NCI-H1694 treated with DMSO at 0.1 percent for 48 hours (cell line): ENCODE data around the gene ADGRG3.
A peak's percentile ranks its signal among the peaks of the same experiment; 100 is the strongest.
"Not testable (repeated sequence)": the region's sequence is repeated elsewhere in the genome, so short reads cannot be mapped to it uniquely, and the experiment has no call there.

Experiments
- DNase-seq: peaks from one replicate; lab custom pipeline; 2025; lab: John Stamatoyannopoulos, UW

ADGRG3 gene

DNA sequence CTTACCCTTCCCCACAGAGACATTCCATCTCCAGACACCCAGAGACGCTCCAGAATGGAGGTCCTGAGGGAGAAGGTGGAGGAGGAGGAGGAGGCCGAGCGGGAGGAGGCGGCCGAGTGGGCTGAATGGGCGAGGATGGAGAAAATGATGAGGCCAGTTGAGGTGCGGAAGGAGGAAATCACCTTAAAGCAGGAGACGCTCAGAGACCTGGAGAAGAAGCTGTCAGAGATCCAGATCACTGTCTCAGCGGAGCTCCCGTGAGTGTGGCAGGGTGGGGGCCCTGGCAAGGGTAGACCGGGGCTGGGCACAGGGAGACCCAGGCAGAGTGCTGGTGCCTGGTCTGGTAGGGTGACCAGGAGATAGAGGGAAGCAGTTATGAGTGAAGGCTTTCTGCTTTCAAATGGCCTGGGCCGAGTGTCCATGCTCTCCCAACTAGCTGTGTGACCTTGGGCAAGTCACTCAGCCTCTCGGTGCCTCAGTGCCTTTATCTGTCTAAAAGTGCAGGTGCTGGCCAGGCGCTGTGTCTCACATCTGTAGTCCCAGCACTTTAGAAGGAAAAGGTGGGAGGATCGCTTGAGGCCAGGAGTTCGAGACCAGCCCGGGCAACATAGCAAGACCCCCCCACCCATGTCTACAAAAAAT lies 29.9 kb downstream of the ADGRG3 start:
- no peak for DNase-seq

DNA sequence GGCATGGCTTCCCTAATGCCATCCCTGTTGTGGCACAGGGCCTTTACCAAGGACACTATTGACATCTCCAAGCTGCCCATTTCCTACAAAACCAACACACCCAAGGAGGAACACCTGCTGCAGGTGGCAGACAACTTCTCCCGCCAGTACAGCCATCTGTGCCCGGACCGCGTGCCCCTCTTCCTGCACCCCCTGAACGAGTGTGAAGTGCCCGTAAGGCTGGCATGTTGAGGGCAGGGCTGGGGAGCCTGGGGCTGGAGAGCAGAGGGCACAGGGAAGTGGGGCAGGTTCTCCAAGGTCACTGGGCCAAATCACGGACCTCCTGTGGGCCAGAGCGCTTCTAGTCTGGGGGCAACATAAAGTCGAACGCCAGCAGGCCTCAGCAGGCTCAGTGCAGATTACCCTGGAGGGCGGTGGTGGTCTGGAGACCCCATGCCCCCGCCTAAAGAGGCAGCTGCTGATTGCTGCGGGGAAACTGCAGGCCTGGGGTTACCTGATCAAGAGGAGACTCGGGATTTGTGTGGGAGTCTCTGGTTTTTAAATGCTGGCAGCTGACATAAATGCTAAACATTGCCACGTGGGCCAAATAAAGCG lies 30.8 kb downstream of the ADGRG3 start:
- DNase-seq: no peak

DNA sequence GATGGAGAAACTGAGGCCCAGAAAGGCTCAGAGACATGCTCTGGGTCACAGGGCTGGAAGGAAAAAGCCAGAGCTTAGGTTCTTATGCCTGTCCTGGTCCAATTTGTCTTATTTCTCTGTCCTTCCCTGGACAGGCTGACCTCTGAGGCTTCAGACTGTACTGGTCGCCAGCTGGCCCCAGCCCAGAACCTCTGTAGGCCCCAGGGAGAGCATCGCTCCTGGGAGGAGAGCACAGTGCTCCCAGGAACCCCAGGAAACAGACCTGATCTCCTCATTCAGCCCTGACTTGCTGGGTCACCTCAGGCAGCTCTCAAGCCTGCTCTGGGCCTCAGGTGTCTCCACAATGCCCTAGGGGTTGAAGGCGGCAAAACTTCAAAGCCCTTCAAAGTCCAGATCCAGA lies 31.4 kb downstream of the ADGRG3 start:
- no peak for DNase-seq

DNA sequence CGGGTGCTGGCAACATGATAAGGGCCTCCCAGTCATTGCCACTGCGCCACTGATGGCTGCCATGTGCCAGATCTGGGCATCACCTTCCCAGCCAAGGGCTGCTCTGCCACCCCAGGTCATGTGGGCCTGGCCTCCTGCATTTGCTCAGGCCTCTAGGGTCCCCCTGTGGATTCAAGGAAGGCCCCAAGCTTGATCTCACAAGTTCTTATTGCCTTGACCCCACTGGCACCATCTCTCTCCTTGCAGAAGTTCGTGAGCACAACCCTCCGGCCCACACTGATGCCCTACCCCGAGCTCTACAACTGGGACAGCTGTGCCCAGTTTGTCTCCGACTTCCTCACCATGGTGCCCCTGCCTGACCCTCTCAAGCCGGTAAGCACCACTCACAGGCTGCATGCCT lies 31.8 kb downstream of the ADGRG3 start:
- no peak for DNase-seq

DNA sequence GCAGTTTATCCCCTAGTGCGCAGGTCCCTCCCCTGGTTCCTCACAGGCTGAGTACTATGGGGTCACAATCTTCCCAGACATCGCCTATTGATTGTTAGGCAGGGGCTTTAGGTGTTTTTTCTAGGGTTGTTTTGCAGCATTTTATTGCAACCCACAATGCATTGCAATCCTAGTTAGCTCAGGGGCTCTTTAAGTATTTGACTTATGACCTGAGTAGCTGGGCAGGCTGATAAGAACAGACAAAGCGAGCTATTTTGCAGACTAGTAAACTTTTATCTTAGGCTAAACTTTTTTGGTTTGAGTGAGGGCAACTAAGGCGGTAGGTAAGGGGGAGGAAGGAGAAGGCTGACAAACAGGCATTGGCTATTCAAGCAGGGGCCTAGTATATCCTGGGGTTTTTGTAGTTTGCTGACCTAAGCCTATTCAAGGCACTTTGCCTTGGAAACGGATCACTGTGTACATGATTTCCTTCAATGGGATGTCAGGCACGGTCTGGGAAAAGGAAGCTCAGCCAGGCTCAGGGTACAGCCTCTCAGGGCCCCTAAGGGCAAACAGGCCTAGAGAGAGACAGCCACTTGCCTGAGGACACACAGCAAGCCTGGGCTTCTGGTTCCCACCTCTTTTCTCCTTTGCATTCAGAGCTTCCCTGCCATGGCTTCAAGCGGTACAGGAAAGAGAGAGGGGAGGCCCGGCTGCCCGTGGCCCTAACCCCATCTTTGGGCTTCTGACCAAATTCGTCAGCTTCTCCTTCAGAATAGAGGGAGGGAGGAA lies 32.9 kb downstream of the ADGRG3 start:
- no peak for DNase-seq

DNA sequence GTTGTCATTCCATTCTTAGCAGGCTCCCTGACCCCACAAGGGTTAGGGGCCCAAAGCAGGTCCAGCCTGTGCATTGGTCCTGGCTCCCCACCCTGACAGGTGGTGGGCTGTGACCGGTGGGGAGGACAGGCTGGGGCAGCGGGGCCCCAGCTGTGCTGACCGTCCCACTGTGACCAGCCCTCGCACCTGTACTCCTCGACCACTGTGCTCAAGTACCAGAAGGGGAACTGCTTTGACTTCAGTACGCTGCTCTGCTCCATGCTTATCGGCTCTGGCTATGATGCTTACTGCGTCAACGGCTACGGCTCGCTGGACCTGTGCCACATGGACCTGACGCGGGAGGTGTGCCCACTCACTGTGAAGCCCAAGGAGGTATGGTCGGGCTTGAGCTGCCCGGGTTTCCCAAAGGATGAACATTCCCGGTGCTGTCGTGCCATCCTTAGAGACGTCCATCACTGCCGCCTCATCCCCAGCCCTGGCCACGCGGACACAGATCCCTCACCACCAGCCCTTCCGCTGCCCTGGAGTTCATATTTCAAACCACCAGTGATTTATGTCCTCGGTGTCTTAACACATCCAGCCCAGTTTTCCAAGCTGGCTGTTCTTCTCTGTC lies 33.8 kb downstream of the ADGRG3 start:
- no peak for DNase-seq

DNA sequence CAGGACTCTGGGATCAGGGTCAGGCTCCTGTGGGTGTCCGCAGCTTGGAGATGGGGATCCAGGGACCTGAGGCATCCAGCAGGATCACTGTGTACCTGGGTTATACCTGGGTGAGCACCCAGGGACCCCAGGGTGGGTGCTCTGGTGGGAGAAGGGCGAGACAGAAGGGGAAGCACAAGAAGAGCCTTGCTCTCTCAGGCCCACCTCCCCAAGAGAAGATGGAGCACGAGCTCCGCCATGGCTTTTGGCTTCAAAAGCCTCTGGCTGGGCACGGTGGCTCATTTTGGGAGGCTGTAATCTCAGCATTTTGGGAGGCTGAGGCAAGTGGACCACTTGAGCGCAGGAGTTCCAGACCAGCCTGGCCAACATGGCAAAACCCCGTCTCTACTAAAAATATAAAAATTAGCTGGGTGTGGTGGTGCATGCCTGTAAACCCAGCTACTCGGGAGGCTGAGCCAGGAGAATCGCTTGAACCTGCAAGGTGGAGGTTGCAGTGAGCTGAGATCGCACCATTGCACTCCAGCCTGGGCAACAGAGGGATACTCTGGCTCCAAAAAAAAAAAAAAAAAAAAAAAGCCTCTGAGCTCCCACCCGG lies 35.4 kb downstream of the ADGRG3 start:
- DNase-seq: no peak

DNA sequence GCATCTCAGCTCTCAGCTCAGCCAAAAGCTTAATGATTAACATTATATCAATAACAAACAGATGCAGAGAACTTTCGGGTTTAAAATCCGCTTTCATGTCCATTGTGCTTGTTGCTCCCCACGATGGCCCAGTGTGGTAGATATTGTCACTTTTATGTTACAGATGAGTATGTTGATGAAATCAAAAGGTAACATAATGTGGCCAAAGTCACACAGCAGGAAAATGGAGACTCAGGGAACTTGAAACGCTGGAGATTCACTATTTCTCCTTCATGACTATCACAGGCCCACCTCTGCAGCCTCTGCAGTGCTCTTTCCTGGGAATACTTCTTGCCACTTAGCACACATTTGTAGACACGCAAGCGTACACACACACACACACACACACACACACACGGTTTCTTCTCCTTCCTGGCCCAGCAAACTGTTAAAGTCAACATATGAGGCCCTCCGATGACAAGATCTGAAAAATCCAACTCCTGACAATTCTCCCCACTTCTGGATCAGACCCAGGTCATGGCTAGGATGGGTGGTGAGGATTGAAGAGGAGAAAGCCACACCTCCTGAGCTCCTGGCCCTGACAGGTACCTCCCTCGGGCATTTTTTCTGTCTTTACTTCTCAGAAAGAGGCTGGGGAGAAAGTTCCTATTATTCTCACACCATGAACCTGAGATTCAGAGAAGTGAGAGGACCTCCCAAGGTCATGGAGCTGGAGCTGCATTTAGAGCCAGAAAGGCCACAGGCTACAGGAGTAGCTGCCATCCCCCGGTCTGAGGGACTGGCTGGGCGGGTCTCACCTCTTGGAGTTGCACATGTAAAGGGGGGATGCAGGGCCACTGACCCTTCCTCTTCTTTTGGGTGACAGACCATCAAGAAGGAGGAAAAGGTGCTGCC lies 36.2 kb downstream of the ADGRG3 start:
- DNase-seq: no peak

DNA sequence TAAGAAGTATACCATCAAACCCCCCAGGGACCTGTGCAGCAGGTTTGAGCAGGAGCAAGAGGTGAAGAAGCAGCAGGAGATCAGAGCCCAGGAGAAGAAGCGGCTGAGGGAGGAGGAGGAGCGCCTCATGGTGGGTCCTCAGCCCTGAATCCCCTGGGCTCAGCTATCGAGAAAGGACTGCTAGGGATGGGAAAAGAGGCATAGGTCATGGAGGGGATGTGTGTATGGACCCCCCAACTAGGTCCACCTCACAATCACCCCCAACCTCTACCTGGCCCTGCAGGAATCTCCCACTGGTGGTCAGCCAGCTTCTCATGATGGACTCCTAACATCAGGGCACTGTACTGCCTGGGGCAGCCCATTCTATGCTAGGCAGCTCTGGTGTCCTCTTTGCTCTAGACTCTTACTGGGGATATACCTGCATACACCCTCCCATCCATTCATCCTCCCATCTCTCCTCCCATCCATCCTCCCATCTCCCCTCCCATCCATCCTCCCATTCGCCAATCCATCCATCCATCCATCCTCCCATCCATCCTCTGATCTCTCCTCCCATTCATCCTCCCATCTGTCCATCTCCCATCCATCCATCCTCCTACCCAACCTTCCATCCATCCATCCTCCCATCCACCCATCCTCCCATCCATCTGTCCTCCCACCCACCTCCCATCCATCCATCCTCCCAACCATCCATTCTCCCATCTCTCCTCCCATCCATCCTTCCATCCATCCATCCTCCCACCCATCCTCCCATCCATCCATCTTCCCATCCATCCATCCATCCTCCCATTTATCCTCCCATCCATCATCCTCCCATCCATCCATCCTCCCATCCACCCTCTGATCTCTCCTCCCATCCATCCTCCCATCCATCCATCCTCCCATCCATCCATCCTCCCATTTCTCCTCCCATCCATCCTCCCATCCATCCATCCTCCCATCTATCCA lies 37.1 kb downstream of the ADGRG3 start:
- DNase-seq: no peak

DNA sequence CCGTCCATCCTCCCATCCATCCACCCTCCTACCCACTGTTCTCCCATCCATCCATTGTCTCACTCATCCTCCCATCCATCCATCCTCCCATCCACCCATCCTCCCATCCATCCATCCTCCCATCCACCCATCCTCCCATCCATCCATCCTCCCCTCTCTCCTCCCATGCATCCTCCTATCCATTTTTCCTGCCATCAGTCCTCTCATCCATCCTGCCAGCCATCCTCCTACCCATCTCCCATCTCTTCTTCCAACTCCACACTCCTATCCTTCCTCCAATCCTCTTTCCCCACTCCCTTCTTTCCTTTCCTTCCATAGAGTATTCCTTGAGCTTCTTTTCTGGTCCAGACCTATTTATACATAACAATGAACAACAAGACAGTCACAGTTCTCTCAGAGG lies 38.6 kb downstream of the ADGRG3 start:
- DNase-seq: no peak

DNA sequence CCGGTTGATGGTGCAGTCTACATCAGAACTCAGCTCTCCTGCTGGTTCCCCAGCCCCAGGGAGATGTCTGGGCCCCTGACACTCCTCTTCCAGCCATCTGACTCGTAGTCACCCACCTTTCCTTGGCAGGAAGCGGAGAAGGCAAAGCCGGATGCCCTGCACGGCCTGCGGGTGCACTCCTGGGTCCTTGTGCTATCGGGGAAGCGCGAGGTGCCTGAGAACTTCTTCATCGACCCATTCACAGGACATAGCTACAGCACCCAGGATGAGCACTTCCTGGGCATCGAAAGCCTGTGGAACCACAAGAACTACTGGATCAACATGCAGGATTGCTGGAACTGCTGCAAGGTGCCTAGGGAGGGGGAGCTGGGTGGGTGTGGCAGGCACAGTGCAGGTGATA lies 39.2 kb downstream of the ADGRG3 start:
- no peak for DNase-seq

DNA sequence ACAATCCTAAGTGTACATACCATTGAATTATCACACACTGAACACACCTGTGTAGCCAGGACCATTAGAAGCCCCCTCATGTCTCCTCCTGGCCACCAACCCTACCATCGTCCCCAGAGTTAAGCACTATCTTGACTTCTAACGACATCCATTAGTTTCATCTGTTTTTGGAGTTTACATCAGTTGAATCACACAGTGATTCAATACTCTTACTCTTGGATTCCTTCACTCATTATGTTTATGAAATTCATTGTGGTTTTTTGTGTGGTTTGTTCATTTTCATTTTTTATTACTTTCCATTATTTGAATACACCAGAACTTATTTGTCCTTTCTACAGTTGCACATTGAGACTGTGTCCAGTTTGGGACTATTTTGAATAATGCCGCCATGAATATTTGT lies 40.1 kb downstream of the ADGRG3 start:
- DNase-seq: no peak

DNA sequence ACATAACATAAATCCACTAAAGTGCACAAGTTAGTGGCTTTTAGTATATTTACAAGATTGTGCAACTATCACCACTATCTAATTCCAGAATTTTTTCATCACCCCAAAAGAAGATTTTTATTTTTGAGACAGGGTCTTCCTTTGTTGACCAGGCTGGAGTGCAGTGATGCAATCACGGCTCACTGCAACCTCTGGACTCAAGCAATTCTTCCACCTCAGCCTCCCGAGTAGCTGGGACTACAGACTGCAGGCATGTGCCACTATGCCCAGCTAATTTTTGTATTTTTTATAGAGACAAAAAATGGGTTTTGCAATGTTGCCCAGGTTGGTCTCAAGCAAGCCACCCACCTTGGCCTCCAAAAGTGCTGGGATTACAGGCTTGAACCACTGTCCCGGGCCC lies 41.6 kb downstream of the ADGRG3 start:
- DNase-seq: no peak

DNA sequence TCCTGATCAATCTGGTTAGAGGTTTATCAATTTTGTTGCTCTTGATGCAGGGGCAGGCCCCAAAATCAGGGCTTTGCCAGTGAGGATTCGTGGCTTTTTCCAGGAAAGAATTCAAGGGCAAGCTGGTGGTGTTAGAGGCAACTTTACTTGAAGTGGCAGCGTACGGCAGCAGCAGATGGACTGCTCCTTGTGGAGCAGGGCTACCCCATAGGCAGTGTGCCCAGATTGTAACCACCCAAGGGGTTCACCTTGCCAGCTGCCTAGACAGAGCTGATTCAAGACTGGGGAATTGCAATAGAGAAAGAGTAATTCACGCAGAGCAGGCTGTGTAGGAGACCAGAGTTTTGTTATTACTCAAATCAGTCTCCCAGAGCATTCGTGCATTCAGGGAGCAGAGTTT lies 43.2 kb downstream of the ADGRG3 start:
- DNase-seq: no peak

DNA sequence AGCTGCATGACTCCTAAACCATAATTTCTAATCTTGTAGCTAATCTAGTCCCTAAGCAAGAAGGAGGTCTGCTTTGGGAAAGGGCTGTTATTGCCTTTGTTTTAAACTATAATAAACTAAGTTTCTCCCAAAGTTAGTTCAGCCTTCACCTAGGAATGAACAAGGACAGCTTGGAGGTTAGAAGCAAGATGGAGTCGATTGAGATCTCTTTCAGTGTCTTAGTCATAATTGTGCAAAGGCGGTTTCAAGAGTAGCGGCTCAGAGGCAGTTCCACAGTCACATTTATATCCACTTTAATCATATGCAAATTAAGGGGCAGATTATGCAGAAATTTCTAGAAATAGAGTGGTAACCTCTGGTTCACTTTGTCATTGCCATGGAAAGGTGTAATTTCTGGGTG lies 43.9 kb downstream of the ADGRG3 start:
- DNase-seq: no peak

DNA sequence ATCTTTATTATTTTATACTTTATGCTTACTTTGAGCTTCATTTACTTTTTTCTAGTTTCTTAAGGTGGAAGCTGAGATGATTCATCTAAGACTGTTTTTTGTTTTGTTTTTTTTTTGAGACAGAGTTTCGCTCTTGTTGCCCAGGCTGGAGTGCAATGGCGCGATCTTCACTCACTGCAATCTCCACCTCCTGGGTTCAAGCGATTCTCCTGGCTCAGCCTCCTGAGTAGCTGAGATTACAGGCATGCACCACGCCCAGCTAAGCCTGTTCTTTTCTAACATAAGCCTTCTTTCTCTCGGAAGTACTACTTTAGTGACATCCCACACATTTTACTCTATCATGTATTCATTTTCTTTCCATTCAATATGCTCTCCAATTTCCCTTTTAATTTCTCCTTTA lies 44.5 kb downstream of the ADGRG3 start:
- not testable (repeated sequence) for DNase-seq

DNA sequence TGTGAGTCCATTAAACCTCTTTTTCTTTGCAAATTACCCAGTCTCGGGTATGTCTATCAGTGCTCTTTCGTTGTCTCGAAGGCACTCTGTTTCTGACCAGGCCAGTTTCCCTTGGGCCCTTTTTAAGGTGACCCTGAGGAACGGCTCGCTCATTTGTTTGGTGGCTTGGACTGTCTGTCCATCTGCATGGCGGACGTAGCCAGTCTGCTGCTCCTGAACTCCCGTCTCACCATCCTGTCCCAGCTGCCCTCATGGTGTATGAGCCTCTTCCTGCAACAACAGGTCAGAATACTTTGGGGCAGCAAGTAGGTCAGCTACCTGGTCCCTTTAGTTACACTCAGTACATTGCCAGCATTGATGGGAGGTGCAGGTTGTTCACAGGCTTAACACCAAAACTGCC lies 45.5 kb downstream of the ADGRG3 start:
- DNase-seq: no peak

DNA sequence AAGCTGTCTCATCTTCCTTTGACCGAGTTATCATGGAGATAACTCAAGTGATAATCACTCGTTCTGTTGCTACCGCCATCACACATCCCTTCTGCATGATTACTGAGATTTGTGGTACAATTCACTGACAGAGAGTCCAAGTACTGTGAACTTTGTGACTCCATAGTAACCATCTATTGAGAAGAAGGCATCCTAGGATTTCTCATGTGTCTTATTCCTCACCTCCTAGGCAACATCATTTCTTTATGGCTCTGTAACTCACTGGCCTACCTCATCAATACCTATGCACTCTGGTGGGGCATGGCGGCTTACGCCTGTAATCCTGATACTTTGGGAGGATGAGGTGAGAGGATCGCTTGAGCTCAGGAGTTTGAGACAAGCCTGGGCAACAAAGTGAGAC lies 45.9 kb downstream of the ADGRG3 start:
- DNase-seq: no peak

DNA sequence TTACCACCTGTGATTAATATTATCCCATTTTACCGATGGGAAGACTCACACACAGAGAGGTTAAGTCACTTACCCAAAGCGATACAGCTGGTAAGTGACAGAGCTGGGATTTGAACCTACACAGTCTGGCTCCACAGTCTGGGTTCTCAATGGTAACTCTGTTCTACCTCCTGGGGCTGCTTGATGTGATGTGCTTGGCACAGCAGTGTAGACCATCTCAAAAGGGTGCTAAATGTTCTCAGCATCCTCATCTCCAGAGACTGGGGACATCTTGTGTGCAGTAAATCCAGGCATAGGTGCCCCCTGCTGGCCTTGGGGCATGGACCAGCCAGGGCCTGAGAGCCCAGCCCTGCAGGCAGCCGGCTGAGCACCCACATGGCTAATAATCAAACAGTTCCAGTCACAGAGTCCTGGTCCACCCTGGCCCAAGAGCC lies 52.1 kb downstream of the ADGRG3 start:
- peak; percentile 5 for DNase-seq
